HG03432 (cell line): ENCODE results near the gene GARNL3.

Source experiments
- ATAC-seq: cut with Tn5 transposase; IDR thresholded peaks from one replicate; pipeline ENCODE4 v1.9.1; 2021; ENCODE audit warnings: mild to moderate bottlenecking, moderate library complexity; ENCODE audit not compliant: unreplicated experiment

The GARNL3 gene

GRCh38 chr9:127308652-127309434 is 44.3 kb downstream of the GARNL3 start:
- no peak for ATAC-seq

- no peak for ATAC-seq
Observed at GRCh38 chr9:127309715-127310114, 45.1 kb downstream of the GARNL3 start.

- ATAC-seq, result no peak
Observed at GRCh38 chr9:127311239-127311741, 46.7 kb downstream of the GARNL3 start.

GRCh38 chr9:127313042-127313560 is 48.5 kb downstream of the GARNL3 start:
- no peak for ATAC-seq

- ATAC-seq, result no peak
Observed at GRCh38 chr9:127314911-127315310, 50.3 kb downstream of the GARNL3 start.

GRCh38 chr9:127316586-127317323 is 52.2 kb downstream of the GARNL3 start:
- no peak for ATAC-seq

GRCh38 chr9:127318651-127319167 is 54.1 kb downstream of the GARNL3 start:
- no peak for ATAC-seq

- ATAC-seq, result no peak
Observed at GRCh38 chr9:127319366-127320114, 55.0 kb downstream of the GARNL3 start.

- no peak for ATAC-seq
Observed at GRCh38 chr9:127320115-127320378, 55.5 kb downstream of the GARNL3 start.

- no peak for ATAC-seq
Observed at GRCh38 chr9:127323393-127323792, 58.8 kb downstream of the GARNL3 start.

- no peak for ATAC-seq
Observed at GRCh38 chr9:127330501-127330900, 65.9 kb downstream of the GARNL3 start.

- ATAC-seq, result no peak
Observed at GRCh38 chr9:127333221-127334064, 68.9 kb downstream of the GARNL3 start.

- no peak for ATAC-seq
Observed at GRCh38 chr9:127334725-127335124, 70.2 kb downstream of the GARNL3 start.

GRCh38 chr9:127336086-127336485 is 71.5 kb downstream of the GARNL3 start:
- ATAC-seq, result no peak

GRCh38 chr9:127336506-127337352 is 72.2 kb downstream of the GARNL3 start:
- no peak for ATAC-seq

GRCh38 chr9:127340721-127341120 is 76.1 kb downstream of the GARNL3 start:
- no peak for ATAC-seq

- ATAC-seq, result no peak
Observed at GRCh38 chr9:127341152-127341551, 76.6 kb downstream of the GARNL3 start.

- ATAC-seq, result no peak
Observed at GRCh38 chr9:127344368-127345000, 79.9 kb downstream of the GARNL3 start.

- no peak for ATAC-seq
Observed at GRCh38 chr9:127345566-127345965, 81.0 kb downstream of the GARNL3 start.
